Panc1 (cell line): Measurements from ENCODE around the gene ATXN1. TPM values are rescaled to one million over a fixed set of nuclear protein-coding genes. Genes with fewer than 3 reads are reported as not detected.

Experiments
- ATAC-seq: fragments of 200-7000 bp; cut with Tn5 transposase; 2 replicates; pipeline ENCODE4 v1.9.1; 2020; ENCODE audit warnings: mild to moderate bottlenecking, moderate library complexity
- Bru-seq: library from RNA; stranded (reverse); fragments of 400-500 nt; gene quantifications from one replicate; lab custom pipeline; 2021; lab: Mats Ljungman, UMichigan
- BruChase-seq, 2 experiments: library from RNA; stranded (reverse); fragments of 400-500 nt; gene quantifications; one replicate each; lab custom pipeline; 2021; lab: Mats Ljungman, UMichigan
- BruUV-seq: library from RNA; stranded (reverse); fragments of 400-500 nt; replicated peaks from 2 replicates; lab custom pipeline; 2021; lab: Mats Ljungman, UMichigan
- CTCF ChIA-PET: fragments of 300-600 bp; sonication (Branson Sonifier 250); formaldehyde crosslinking; loops from one replicate; lab custom pipeline; 2022; ENCODE audit warnings: antibody characterized with exemption; lab: Charles Lee
- POLR2A ChIA-PET: fragments of 300-600 bp; sonication (Branson Sonifier 250); formaldehyde crosslinking; loops from one replicate; lab custom pipeline; 2022; ENCODE audit warnings: antibody characterized with exemption; lab: Charles Lee
- DNase-seq: peaks from one replicate; pipeline ENCODE4 v3.0.0-alpha.2; 2010; ENCODE audit warnings: low read depth, low spot score
- H3K27ac ChIP-seq: 2 replicates; pipeline ENCODE4 v1.5.1; 2011; ENCODE audit warnings: mild to moderate bottlenecking, low read length, inconsistent platforms
- H3K27me3 ChIP-seq: fragments of 200-500 bp; sonication (Bioruptor generic); 2 replicates; pipeline ENCODE4 v1.6.0; 2014; ENCODE audit warnings: low read length, inconsistent platforms; ENCODE audit not compliant: control insufficient read depth, insufficient read depth
- H3K36me3 ChIP-seq: fragments of 200-500 bp; sonication (Bioruptor generic); 2 replicates; pipeline ENCODE4 v1.5.1; 2014; ENCODE audit warnings: inconsistent platforms, mild to moderate bottlenecking, low read length, moderate library complexity; ENCODE audit not compliant: control insufficient read depth, insufficient read depth
- H3K4me1 ChIP-seq: 2 replicates; pipeline ENCODE4 v1.5.1; 2011; ENCODE audit warnings: inconsistent platforms, mild to moderate bottlenecking, low read length, moderate library complexity; ENCODE audit not compliant: control insufficient read depth, insufficient read depth
- H3K4me3 ChIP-seq, 2 experiments: 2 replicates each; pipeline ENCODE4 v1.5.1; 2011 to 2012; ENCODE audit warnings: low read depth in 2 of 2, low read length in 2 of 2, mild to moderate bottlenecking in 2 of 2, inconsistent platforms in 1 of 2, moderate library complexity in 1 of 2
- H3K9me3 ChIP-seq: fragments of 200-500 bp; sonication (Bioruptor generic); 2 replicates; pipeline ENCODE4 v1.5.1; 2014; ENCODE audit warnings: low read depth, mild to moderate bottlenecking, inconsistent platforms, low read length, moderate library complexity; ENCODE audit not compliant: control insufficient read depth, insufficient read depth
- POLR2AphosphoS5 ChIP-seq: IDR thresholded peaks from 2 replicates; pipeline ENCODE4 v1.6.1; 2012; ENCODE audit warnings: mild to moderate bottlenecking, low read depth, low read length, moderate library complexity
- SIN3A ChIP-seq: IDR thresholded peaks from 2 replicates; pipeline ENCODE4 v1.6.1; 2012; ENCODE audit warnings: low read depth, mild to moderate bottlenecking, low read length, moderate library complexity, borderline replicate concordance; ENCODE audit not compliant: insufficient read depth
- TCF7L2 ChIP-seq: IDR thresholded peaks from 2 replicates; pipeline ENCODE4 v1.6.1; 2011; ENCODE audit warnings: mild to moderate bottlenecking, low read depth, low read length, inconsistent platforms
- in situ Hi-C: cut with HindIII; loops from 2 replicates; pipeline ENCODE4 v1.10.0; 2016; ENCODE audit warnings: low sequenced_read_pairs, low pct_unique_long_range_greater_than_20kb
- intact Hi-C: fragments of 100-400 bp; cut with micrococcal nuclease; formaldehyde crosslinking; loops from one replicate; pipeline ENCODE4 v1.10.0; 2022; ENCODE audit not compliant: unreplicated experiment
- long read RNA-seq: library from polyadenylated mRNA; unstranded; transcript quantifications from one replicate; pipeline ENCODE4 v2.0.0, GENCODE V29; 2021; ENCODE audit not compliant: unreplicated experiment
- polyA plus RNA-seq: library from polyadenylated mRNA; unstranded; fragments of >200 nt; gene quantifications from one replicate; pipeline ENCODE4 v1.2.1, GENCODE V29; 2012; ENCODE audit warnings: missing spikeins; ENCODE audit not compliant: insufficient read length
- total RNA-seq: library from RNA; stranded (reverse); gene quantifications from one replicate; pipeline ENCODE4 v1.2.1, GENCODE V29; 2021; ENCODE audit not compliant: unreplicated experiment
- TF ChIP-seq, protein P1 (sequence below): fragments of 450-650 bp; IDR thresholded peaks from 2 replicates; pipeline ENCODE4 v1.5.1; 2017; ENCODE audit warnings: mild to moderate bottlenecking
- TF ChIP-seq, protein P2 (sequence below), 2 experiments: IDR thresholded peaks; 2 replicates each; pipeline ENCODE4 v1.6.1; 2011 to 2012; ENCODE audit warnings: low read depth in 2 of 2, control low read depth in 1 of 2, low read length in 1 of 2, mild to moderate bottlenecking in 1 of 2, moderate library complexity in 1 of 2; ENCODE audit not compliant: insufficient read depth in 1 of 2

Gene ATXN1
- total RNA-seq: 67.1 TPM
- polyA plus RNA-seq: 30.3 TPM
- Bru-seq, nascent RNA: percentile 93 among the genes with signal in this experiment
- BruChase-seq, experiment 1, labeled RNA remaining after a 2-hour chase: percentile 82 among the genes with signal in this experiment
- BruChase-seq, experiment 2, labeled RNA remaining after a 6-hour chase: percentile 81 among the genes with signal in this experiment
- long read RNA-seq, transcript ATXN1-203 (3 exons, 3,362 nt): major isoform, 5 of 52 reads
- long read RNA-seq, partial matches to known transcripts: 17 of 52 reads
- long read RNA-seq, other reads (novel, unspliced or antisense): 29 of 52 reads

GRCh38 chr6:16760516-16761470 lies at the start of gene ATXN1:
TSS of gene ATXN1 (minus strand) at chr6:16761460.
- Histone ChIP-seq H3K4me1 (peaks cover 57% of the 10 kb centered on the region), H3K4me3 (peak within 1 kb of the TSS; percentile 94 to 95), H3K9me3 (no peaks in the 10 kb centered on the region), H3K27ac (peak within 1 kb of the TSS; percentile 96), H3K36me3 (peaks cover 5% of the 10 kb centered on the region), H3K27me3 (no peaks in the 10 kb centered on the region)
- TF ChIP-seq, protein P1, sequence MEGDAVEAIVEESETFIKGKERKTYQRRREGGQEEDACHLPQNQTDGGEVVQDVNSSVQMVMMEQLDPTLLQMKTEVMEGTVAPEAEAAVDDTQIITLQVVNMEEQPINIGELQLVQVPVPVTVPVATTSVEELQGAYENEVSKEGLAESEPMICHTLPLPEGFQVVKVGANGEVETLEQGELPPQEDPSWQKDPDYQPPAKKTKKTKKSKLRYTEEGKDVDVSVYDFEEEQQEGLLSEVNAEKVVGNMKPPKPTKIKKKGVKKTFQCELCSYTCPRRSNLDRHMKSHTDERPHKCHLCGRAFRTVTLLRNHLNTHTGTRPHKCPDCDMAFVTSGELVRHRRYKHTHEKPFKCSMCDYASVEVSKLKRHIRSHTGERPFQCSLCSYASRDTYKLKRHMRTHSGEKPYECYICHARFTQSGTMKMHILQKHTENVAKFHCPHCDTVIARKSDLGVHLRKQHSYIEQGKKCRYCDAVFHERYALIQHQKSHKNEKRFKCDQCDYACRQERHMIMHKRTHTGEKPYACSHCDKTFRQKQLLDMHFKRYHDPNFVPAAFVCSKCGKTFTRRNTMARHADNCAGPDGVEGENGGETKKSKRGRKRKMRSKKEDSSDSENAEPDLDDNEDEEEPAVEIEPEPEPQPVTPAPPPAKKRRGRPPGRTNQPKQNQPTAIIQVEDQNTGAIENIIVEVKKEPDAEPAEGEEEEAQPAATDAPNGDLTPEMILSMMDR: 0 out of 2 replicates have a peak, but pooled peaks have one; percentile 6
- TF ChIP-seq TCF7L2: no peak
- intact Hi-C loops (loop anchor here (5.0 to 10.0 kb wide), 5 partner anchors 33 to 426 kb away; no protein-coding TSS in a partner anchor), in situ Hi-C loops (no loop called here)
- BruUV-seq: no TSS peak
- POLR2A ChIA-PET: interaction anchor here (0.5 to 1.9 kb wide), 5 partner anchors 12 to 150 kb away, joined by 3 to 16 read pairs (median 9); no protein-coding TSS in a partner anchor
- ATAC-seq: peak; percentile 9
- no peak for DNase-seq
- CTCF ChIA-PET: interaction anchor here (0.6 kb wide), 1 partner anchor 18 kb away, joined by 3 read pairs; no protein-coding TSS in a partner anchor

DNA sequence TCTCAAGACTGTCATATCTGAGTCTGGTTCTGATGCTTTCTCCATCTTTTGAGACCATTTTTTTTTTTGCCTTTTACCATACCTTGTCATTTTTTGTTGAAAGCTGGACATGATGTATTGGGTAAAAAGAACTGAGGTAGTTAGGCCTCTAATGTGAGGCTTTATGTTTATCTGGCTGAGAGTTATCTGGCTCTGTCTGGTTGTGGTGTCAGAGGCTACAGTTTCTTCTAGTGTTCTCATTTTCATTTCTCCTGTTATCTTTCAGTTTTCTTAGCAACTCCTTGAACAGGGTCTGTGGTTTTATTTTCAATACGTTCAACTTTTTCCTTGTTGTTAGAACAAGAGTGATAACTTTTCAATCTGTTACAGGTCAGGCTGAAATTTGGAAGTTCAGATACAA lies 49.2 kb upstream of the ATXN1 start:
- Histone ChIP-seq H3K36me3 (no peaks in the 10 kb centered on the region), H3K4me3 (no peak overlapping the region), H3K27me3 (no peaks in the 10 kb centered on the region), H3K9me3 (peaks cover 14% of the 10 kb centered on the region; the same call in 1 of the 2 replicates), H3K4me1 (no peaks in the 10 kb centered on the region), H3K27ac (no peak overlapping the region)
- in situ Hi-C loops (no loop called here), intact Hi-C loops (no loop called here)
- POLR2A ChIA-PET: no interaction called here
- no peak for TF ChIP-seq POLR2AphosphoS5
- TF ChIP-seq, protein P2, sequence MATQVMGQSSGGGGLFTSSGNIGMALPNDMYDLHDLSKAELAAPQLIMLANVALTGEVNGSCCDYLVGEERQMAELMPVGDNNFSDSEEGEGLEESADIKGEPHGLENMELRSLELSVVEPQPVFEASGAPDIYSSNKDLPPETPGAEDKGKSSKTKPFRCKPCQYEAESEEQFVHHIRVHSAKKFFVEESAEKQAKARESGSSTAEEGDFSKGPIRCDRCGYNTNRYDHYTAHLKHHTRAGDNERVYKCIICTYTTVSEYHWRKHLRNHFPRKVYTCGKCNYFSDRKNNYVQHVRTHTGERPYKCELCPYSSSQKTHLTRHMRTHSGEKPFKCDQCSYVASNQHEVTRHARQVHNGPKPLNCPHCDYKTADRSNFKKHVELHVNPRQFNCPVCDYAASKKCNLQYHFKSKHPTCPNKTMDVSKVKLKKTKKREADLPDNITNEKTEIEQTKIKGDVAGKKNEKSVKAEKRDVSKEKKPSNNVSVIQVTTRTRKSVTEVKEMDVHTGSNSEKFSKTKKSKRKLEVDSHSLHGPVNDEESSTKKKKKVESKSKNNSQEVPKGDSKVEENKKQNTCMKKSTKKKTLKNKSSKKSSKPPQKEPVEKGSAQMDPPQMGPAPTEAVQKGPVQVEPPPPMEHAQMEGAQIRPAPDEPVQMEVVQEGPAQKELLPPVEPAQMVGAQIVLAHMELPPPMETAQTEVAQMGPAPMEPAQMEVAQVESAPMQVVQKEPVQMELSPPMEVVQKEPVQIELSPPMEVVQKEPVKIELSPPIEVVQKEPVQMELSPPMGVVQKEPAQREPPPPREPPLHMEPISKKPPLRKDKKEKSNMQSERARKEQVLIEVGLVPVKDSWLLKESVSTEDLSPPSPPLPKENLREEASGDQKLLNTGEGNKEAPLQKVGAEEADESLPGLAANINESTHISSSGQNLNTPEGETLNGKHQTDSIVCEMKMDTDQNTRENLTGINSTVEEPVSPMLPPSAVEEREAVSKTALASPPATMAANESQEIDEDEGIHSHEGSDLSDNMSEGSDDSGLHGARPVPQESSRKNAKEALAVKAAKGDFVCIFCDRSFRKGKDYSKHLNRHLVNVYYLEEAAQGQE (IDR thresholded peaks at IDR 0.05; ENCODE audit: insufficient read depth in 1 of 2, low read depth in 2 of 2, low read length in 1 of 2): no peak
- TF ChIP-seq SIN3A: no peak
- no peak for TF ChIP-seq TCF7L2
- TF ChIP-seq, protein P1: no peak
- CTCF ChIA-PET: no interaction called here
- BruUV-seq: no TSS peak
- DNase-seq (no peak), ATAC-seq (no peak)
